AG04449 (cell line): ENCODE measurements around the gene VSNL1.

Source experiments
- CTCF ChIA-PET: fragments of 350-600 bp; formaldehyde crosslinking; extraction: SDS; loops from one replicate; lab custom pipeline; 2021; ENCODE audit warnings: antibody characterized with exemption; lab: Yijun Ruan, JAX
- POLR2A ChIA-PET: fragments of 400-600, 350-600 bp; formaldehyde crosslinking; extraction: SDS; loops from one replicate; lab custom pipeline; 2020; ENCODE audit warnings: antibody characterized with exemption, inconsistent platforms; lab: Yijun Ruan, JAX
- DNase-seq: peaks from one replicate; pipeline ENCODE4 v3.0.0-alpha.2; 2010; ENCODE audit warnings: low read depth, low spot score
- H3K4me3 ChIP-seq: 2 replicates; pipeline ENCODE4 v1.5.1; 2011; ENCODE audit warnings: low read depth, mild to moderate bottlenecking, control low read depth, low read length
- TF ChIP-seq, protein P1 (sequence below): IDR thresholded peaks from one replicate; pipeline ENCODE4 v1.5.1; 2011; ENCODE audit warnings: mild to moderate bottlenecking, moderate library complexity, low read length, control low read depth, inconsistent platforms; ENCODE audit not compliant: insufficient read depth; ENCODE audit errors: missing control alignments

VSNL1 gene

DNA sequence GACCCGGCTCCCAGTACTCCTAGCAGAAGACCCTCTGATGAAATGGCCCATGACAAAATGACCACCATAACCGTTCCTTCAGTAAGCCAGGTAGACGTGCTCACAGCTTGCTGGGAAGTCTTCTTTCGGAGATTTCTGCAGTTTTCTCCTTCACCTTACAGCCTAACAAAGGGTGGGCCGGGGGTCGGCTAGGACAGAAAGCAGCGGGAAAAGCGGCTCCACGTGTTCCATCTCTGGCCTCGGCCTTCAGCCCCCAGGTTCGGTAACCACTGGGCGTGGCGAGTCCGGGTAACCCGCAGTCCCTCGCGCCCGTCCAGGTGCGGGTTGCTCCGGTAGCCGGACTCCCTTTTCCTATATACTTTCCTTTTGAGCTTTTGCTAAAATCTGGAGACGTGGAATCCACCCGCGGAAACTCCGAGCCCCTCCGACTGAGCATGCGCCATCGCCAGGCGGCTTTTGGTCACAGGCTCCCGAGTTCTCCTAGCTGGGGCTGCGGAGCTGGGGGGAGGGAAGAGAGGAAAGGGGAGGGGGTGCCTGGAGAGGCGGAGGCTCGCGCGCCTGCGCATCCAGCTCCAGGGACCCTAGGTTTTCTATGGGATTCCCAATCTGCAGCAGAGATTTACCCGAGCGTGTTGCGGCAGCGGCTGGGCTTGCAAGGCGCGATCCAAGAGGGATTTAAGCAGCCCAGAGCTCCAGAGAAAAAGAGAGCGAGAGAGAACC lies at the start of gene VSNL1:
Gene VSNL1 (plus strand): TSS at position 604 of the 720 bp plus-strand sequence. CDS start 51,379 bp downstream, outside the sequence.
- POLR2A ChIA-PET = no interaction called here
- CTCF ChIA-PET = interaction anchor here (1.4 to 1.7 kb wide), 2 partner anchors 17 to 131 kb away, joined by 3 to 4 read pairs; no protein-coding TSS in a partner anchor
- TF ChIP-seq, protein P1, sequence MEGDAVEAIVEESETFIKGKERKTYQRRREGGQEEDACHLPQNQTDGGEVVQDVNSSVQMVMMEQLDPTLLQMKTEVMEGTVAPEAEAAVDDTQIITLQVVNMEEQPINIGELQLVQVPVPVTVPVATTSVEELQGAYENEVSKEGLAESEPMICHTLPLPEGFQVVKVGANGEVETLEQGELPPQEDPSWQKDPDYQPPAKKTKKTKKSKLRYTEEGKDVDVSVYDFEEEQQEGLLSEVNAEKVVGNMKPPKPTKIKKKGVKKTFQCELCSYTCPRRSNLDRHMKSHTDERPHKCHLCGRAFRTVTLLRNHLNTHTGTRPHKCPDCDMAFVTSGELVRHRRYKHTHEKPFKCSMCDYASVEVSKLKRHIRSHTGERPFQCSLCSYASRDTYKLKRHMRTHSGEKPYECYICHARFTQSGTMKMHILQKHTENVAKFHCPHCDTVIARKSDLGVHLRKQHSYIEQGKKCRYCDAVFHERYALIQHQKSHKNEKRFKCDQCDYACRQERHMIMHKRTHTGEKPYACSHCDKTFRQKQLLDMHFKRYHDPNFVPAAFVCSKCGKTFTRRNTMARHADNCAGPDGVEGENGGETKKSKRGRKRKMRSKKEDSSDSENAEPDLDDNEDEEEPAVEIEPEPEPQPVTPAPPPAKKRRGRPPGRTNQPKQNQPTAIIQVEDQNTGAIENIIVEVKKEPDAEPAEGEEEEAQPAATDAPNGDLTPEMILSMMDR = no peak
- no peak for DNase-seq
- H3K4me3 ChIP-seq = peak within 1 kb of the TSS; percentile 56

DNA sequence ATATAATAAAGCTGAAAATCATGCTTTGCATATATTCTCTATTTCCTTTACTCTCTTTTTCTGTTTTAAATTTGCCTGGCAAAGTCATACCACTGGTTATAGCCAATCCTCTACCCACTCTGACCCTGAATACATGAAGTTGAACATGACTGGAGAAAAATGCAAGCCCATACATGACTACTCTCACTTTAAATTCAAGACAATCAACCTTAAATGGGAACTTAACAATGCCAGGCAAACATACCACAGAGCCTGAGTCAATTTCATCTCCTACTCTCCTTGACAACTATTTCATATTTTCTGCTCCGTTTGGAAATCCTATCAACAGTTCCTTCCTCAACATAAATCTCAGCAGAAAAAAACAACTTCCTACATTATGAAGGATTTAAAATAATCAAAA lies 44.9 kb upstream of the VSNL1 start:
- ChIA-PET POLR2A (no interaction called here), CTCF (no interaction called here)
- no peak overlapping the region for H3K4me3 ChIP-seq
- TF ChIP-seq, protein P1 = no peak
- DNase-seq = no peak

DNA sequence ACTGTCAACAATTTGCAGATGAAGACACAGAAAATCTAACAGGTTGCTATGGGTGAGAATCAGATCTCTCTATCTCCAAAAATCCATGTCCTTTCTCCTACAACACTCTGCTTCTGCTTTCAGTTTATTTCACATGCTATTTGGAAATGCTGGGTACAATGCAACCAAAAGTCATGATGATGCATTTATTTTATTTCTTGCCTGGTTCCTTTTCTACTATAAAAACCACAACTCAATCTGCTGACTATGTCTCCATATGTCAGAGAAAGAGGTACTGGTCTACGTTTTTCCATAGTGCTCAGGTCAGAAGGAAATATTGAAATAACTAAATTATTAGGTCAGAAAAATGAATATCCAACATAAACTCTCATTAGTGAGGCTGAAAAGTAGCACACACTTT lies 42.8 kb upstream of the VSNL1 start:
- TF ChIP-seq, protein P1 = no peak
- POLR2A ChIA-PET = no interaction called here
- CTCF ChIA-PET = no interaction called here

DNA sequence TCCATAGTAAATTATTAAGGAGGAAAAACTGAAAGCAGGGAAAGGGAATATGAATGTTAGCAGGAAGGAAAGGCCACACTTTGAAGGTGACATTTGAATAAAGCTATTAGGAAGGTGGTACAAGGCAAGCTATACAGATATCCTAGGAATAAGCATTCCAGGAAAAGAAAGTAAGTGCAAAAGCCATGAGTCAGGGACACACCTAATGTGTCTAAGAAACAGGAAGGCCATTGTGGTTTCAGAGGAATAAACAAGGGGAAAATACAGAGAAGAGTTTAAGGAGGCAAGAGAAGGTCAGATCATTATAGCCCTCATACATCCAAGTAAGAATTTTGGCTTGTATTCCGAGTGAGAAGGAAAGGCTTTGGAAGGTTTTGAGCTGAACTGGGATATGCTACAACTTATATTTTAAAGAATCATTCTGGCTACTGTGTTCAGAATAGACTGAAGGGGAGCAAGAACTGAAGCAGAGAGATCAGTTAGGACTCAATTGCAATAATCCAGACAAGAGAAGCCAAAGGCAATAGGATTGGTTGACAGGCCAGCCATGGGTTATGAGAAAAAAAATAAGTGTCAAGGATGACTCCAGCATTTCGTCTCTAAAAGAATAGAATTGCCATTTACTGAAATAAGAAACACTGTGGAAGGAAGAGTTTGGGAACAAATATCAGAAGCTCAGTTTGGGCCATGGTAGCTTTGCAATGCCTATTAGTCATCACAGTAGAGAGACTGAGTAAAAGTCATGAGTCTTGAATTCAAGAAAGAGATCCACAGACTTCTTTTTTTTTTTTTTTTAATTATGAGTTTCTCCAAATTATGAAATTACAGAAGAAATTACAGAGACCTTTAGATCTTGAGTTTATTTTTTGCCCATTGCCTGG lies 33.5 kb upstream of the VSNL1 start:
- ChIA-PET CTCF (no interaction called here), POLR2A (no interaction called here)
- DNase-seq = no peak
- H3K4me3 ChIP-seq = no peak overlapping the region
- TF ChIP-seq, protein P1 = no peak

More for the DNA sequence above, 42.8 kb upstream of the VSNL1 start:
- no peak for DNase-seq
- no peak overlapping the region for H3K4me3 ChIP-seq

DNA sequence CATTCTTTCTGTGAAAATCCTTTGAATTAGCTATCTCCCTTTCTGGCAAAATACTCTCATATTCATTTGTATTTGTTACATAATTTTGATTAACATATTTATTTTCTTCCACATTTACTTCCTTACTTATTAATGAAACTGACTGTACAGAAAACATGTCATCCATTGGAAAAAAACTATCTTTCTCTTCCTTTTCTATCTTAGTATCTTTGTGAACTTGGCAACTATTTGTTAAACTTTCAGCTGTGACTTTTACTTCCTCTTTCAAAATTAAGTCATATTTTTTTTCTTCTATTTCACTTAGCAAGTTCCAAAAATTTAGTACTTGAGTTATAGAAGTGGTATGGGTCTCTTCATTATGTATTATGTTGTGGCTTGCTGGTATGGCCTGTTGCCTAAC lies 24.8 kb upstream of the VSNL1 start:
- no peak overlapping the region for H3K4me3 ChIP-seq
- CTCF ChIA-PET = no interaction called here
- TF ChIP-seq, protein P1 = no peak
- DNase-seq = no peak
- POLR2A ChIA-PET = no interaction called here
